Right lobe of liver (tissue), 6 donors: ENCODE measurements around the gene EMILIN2. TPM values are rescaled to one million over a fixed set of nuclear protein-coding genes. Genes with fewer than 3 reads are reported as not detected.

ENCODE experiments used
- ATAC-seq, 4 donors: fragments of 200-7000 bp; cut with Tn5 transposase; one replicate each; pipeline ENCODE4 v1.9.1; 2020; ENCODE audit warnings: mild to moderate bottlenecking in 4 of 4, moderate library complexity in 4 of 4
- DNase-seq, 3 donors: peaks; one replicate each; pipeline ENCODE4 v3.0.0-alpha.2; 2020
- H3K27ac ChIP-seq, 3 donors: fragments of 200-600 bp; one replicate each; pipeline ENCODE4 v1.8.0; 2022
- H3K27me3 ChIP-seq, 2 donors: fragments of 200-600 bp; one replicate each; pipeline ENCODE4 v1.8.0; 2022
- H3K36me3 ChIP-seq, 4 donors: fragments of 200-600 bp; sonication (generic) in 1 of 4; one replicate each; pipeline versions ENCODE4 v1.5.1 to v1.8.0; 2017 to 2022; ENCODE audit warnings: control low read depth in 1 of 4
- H3K4me1 ChIP-seq, 4 donors: fragments of 200-600 bp; sonication (generic) in 1 of 4; one replicate each; pipeline versions ENCODE4 v1.5.1 to v1.8.0; 2017 to 2022; ENCODE audit warnings: control low read depth in 1 of 4
- H3K4me3 ChIP-seq, 3 donors: fragments of 200-600 bp; one replicate each; pipeline ENCODE4 v1.8.0; 2022
- H3K9me3 ChIP-seq, 4 donors: fragments of 200-600 bp; sonication (generic) in 1 of 4; one replicate each; pipeline versions ENCODE4 v1.5.1 to v1.8.0; 2017 to 2022; ENCODE audit warnings: control low read depth in 1 of 4
- CTCF ChIP-seq, 4 donors: fragments of 200-600 bp in 3 of 4; fragments of 450-650 bp in 1 of 4; IDR thresholded peaks; one replicate each; pipeline versions ENCODE4 v1.5.1 to v1.8.0; 2016 to 2022; ENCODE audit warnings: antibody characterized with exemption in 4 of 4, mild to moderate bottlenecking in 2 of 4
- POLR2A ChIP-seq: fragments of 450-650 bp; IDR thresholded peaks from one replicate; pipeline ENCODE4 v1.6.1; 2017; ENCODE audit warnings: antibody characterized with exemption, mild to moderate bottlenecking
- WGBS: methylation state at CpG from one replicate; pipeline ENCODE4 v1.1.6; 2018; ENCODE audit warnings: low coverage, low lambda C conversion rate; ENCODE audit not compliant: insufficient coverage; ENCODE audit errors: missing lambda C conversion rate; 5-methylcytosine and 5-hydroxymethylcytosine counted together
- intact Hi-C, 2 donors: fragments of 100-400 bp; cut with DNase I; formaldehyde crosslinking; loops; one replicate each; pipeline versions ENCODE4 v1.11.2 to v1.14.1; 2022
- total RNA-seq, 6 experiments: library from RNA; depleted of rRNA in 2 of 6; stranded (reverse); fragments of >200 nt in 2 of 6; fragmentation: NEBNext Ultra II Directional in 3 of 6; extraction: Animal tissue kit (Norgen Biotek cat#: 25700) in 3 of 6; gene quantifications; one replicate each; pipeline versions ENCODE4 v1.1.0 to v1.2.4, GENCODE V29; 2016 to 2023
- donor health status: DM: no; HTN: yes; CAD: no.
- donor health status: DM: no; HTN: no; CAD: no.
- donor health status: DM: no; HTN: no; CAD: no.
- donor health status: DM: no; HTN: yes; CAD: no.
- donor health status: DM: no; HTN: yes; CAD: no.

EMILIN2 gene
- total RNA-seq, 6 experiments from 2014 or later, result 0.99 to 4.4 (median 2.3) TPM

- ATAC-seq (no peak), DNase-seq (no peak)
- H3K4me1 ChIP-seq, result no peaks in the 10 kb centered on the region
- WGBS, result 86% methylated on average over 3 of the region's 4 CpGs
- no peaks in the 10 kb centered on the region for H3K27me3 ChIP-seq
- no peak overlapping the region for H3K27ac ChIP-seq
- no peaks in the 10 kb centered on the region for H3K36me3 ChIP-seq
- no peak for TF ChIP-seq POLR2A
- no peak for TF ChIP-seq CTCF (IDR thresholded peaks at IDR 0.05)
- no peak overlapping the region for H3K4me3 ChIP-seq
- no peaks in the 10 kb centered on the region for H3K9me3 ChIP-seq
- intact Hi-C loops, result no loop called here
These were observed 46.2 kb downstream of the EMILIN2 start for GRCh38 chr18:2893056-2893455.

DNA sequence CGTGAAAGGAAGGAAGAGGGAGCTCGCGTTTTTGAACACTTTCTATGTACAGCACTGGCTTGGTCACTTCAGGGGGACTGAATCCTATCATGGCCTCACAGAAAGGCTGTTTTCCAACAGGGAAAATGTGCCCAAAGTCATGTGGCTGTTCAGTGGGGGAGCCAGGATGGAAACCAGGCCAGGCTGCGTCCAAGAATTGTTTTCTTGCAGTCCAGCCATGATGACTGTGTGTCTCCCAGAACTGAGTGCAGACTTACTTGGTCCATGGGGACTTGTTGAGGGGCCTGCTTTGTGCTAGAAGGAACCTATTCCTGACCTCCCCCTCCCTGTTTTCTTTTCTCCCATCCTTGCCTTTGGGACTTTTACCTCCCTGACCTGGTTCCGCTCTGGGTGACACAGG, 46.9 kb downstream of the EMILIN2 start:
- H3K36me3 ChIP-seq, result no peaks in the 10 kb centered on the region
- intact Hi-C loops, result no loop called here
- H3K27ac ChIP-seq, result no peak overlapping the region
- TF ChIP-seq POLR2A (no peak), CTCF (IDR thresholded peaks at IDR 0.05) (no peak)
- ATAC-seq (no peak), DNase-seq (no peak)
- H3K9me3 ChIP-seq, result no peaks in the 10 kb centered on the region
- 94% methylated on average over 3 of the region's 5 CpGs for WGBS
- no peak overlapping the region for H3K4me3 ChIP-seq
- H3K4me1 ChIP-seq, result no peaks in the 10 kb centered on the region
- no peaks in the 10 kb centered on the region for H3K27me3 ChIP-seq

DNA sequence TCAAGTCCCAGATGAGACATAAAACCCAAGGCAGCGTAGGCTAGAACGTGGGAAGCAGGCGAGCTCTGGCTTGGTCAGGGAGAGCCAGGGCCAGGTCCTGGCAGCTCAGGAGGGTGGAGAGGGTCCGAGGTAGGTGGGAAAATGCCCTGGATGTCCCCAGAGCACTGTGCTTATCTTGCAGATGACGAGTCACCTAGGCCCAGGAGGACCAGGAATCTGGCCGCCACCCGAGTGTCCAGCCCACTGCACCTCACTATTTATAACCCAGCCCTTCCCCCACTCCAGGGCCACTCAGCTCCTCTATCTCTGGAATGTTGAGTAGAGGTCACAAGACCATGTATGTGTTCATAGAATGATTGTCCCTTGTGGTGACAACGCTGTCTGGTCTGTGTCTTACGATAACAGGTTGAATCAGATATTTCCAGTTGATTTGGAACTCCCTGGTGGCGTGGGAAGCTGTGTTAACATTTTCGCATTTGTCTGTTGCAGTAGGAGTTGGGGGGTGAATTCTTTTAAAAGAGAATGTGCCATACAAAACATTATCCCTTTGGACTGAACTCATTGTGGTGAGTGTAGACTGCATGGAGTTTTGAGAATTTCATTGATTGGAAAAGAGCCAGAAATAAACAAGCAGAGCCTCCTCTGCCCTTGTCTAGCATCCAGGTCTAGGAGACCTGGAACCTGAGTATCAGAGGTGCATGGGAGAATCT, 47.5 kb downstream of the EMILIN2 start:
- no peak for ATAC-seq
- 85% methylated on average over 11 of the region's 11 CpGs for WGBS
- Histone ChIP-seq H3K27ac (no peak overlapping the region), H3K36me3 (no peaks in the 10 kb centered on the region), H3K4me3 (no peak overlapping the region), H3K9me3 (no peaks in the 10 kb centered on the region), H3K27me3 (no peaks in the 10 kb centered on the region), H3K4me1 (no peaks in the 10 kb centered on the region)
- intact Hi-C loops, result no loop called here
- no peak for DNase-seq
- TF ChIP-seq CTCF (IDR thresholded peaks at IDR 0.05) (no peak), POLR2A (no peak)

DNA sequence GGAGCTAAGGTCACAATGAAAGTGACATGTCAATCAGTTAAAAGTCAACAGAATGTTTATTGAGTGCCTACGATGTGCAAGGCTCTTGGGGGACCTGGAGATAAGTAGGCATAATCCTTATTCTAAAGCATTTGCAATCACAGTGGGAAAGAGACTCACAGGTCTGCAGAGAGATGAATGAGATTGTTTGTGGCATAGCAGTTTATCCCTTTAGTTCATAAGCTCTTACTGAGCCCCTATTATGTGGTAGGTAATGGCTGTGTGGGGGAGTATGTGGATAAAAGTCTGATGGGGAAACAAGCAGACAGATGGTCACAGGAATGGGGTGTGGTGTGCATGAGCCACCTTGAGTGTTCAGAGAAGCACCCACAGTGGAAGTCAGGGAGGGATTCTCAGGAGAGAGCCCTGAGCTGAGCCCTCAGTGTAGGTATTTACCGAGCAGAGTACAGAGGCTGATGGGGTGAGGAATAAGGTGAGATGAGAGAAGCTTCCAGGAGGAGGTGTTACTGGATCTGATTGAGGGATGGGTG, 48.1 kb downstream of the EMILIN2 start:
- Histone ChIP-seq H3K4me1 (no peaks in the 10 kb centered on the region), H3K27me3 (no peaks in the 10 kb centered on the region), H3K36me3 (no peaks in the 10 kb centered on the region), H3K27ac (no peak overlapping the region), H3K4me3 (no peak overlapping the region), H3K9me3 (no peaks in the 10 kb centered on the region)
- TF ChIP-seq CTCF (IDR thresholded peaks at IDR 0.05) (no peak), POLR2A (no peak)
- no peak for ATAC-seq
- intact Hi-C loops, result no loop called here
- DNase-seq, result no peak
- 38% methylated on average over 2 of the region's 2 CpGs for WGBS
